ENCODE results near the gene WNT6. TPM values are rescaled to one million over a fixed set of nuclear protein-coding genes. Genes with fewer than 3 reads are reported as not detected.

WNT6 gene
- total RNA-seq, 2 donors from 2014 or later: not detected

GRCh38 chr2:218849721-218850120 is 9.9 kb upstream of the WNT6 start:
- no peak for TF ChIP-seq CTCF (conservative IDR thresholded peaks at IDR 0.05)
- H3K27ac Mint-ChIP-seq: no peak overlapping the region
- H3K9me3 Mint-ChIP-seq: peaks cover 20% of the 10 kb centered on the region
- H3K9ac ChIP-seq (ENCODE audit: extremely low read depth, low read length, poor library complexity, severe bottlenecking): no peak overlapping the region
- H3K27me3 ChIP-seq (ENCODE audit: control insufficient read depth, insufficient read depth, low read length, poor library complexity, severe bottlenecking): peaks cover 18% of the 10 kb centered on the region
- WGBS, 2 experiments (ENCODE audit: insufficient coverage in 1 of 2, insufficient read length in 1 of 2): 72 to 81% methylated on average over 3 to 7 of the region's 7 CpGs
- peaks cover 3% of the 10 kb centered on the region for H3K9me3 ChIP-seq (ENCODE audit: control insufficient read depth, low read length)
- no peak overlapping the region for H3K27ac ChIP-seq (ENCODE audit: low read depth, low read length)
- DNase-seq: peak; percentile 48
- H3K36me3 Mint-ChIP-seq (ENCODE audit: low read depth): peaks cover 5% of the 10 kb centered on the region
- no peaks in the 10 kb centered on the region for H3K36me3 ChIP-seq (ENCODE audit: control insufficient read depth, insufficient read depth, low read length)
- H3K4me3 Mint-ChIP-seq: no peak overlapping the region
- no peak overlapping the region for H3K4me3 ChIP-seq (ENCODE audit: low read length)
- H3K27me3 Mint-ChIP-seq (ENCODE audit: insufficient read depth): peaks cover 36% of the 10 kb centered on the region
- H3K4me1 Mint-ChIP-seq: no peaks in the 10 kb centered on the region
- H3K4me1 ChIP-seq (ENCODE audit: control insufficient read depth, insufficient read depth, low read length): no peaks in the 10 kb centered on the region

GRCh38 chr2:218850796-218851195 is 8.8 kb upstream of the WNT6 start:
- Histone ChIP-seq H3K4me3 (ENCODE audit: low read length) (no peak overlapping the region), H3K27me3 (ENCODE audit: control insufficient read depth, insufficient read depth, low read length, poor library complexity, severe bottlenecking) (peaks cover 29% of the 10 kb centered on the region), H3K4me1 (ENCODE audit: control insufficient read depth, insufficient read depth, low read length) (no peaks in the 10 kb centered on the region), H3K36me3 (ENCODE audit: control insufficient read depth, insufficient read depth, low read length) (no peaks in the 10 kb centered on the region), H3K9me3 (ENCODE audit: control insufficient read depth, low read length) (no peaks in the 10 kb centered on the region), H3K27ac (ENCODE audit: low read depth, low read length) (no peak overlapping the region), H3K9ac (ENCODE audit: extremely low read depth, low read length, poor library complexity, severe bottlenecking) (no peak overlapping the region)
- no peak overlapping the region for H3K4me3 Mint-ChIP-seq
- H3K9me3 Mint-ChIP-seq: peaks cover 10% of the 10 kb centered on the region
- DNase-seq: no peak
- no peak overlapping the region for H3K27ac Mint-ChIP-seq
- H3K36me3 Mint-ChIP-seq (ENCODE audit: low read depth): peaks cover 5% of the 10 kb centered on the region
- no peak for TF ChIP-seq CTCF (conservative IDR thresholded peaks at IDR 0.05)
- H3K27me3 Mint-ChIP-seq (ENCODE audit: insufficient read depth): peaks cover 47% of the 10 kb centered on the region
- H3K4me1 Mint-ChIP-seq: no peaks in the 10 kb centered on the region
- WGBS, 2 experiments (ENCODE audit: insufficient coverage in 1 of 2, insufficient read length in 1 of 2): 93 to 100% methylated on average over 1 to 2 of the region's 2 CpGs

GRCh38 chr2:218851286-218851685 is 8.3 kb upstream of the WNT6 start:
- Histone ChIP-seq H3K27me3 (ENCODE audit: control insufficient read depth, insufficient read depth, low read length, poor library complexity, severe bottlenecking) (peaks cover 34% of the 10 kb centered on the region), H3K27ac (ENCODE audit: low read depth, low read length) (no peak overlapping the region), H3K9me3 (ENCODE audit: control insufficient read depth, low read length) (no peaks in the 10 kb centered on the region), H3K4me1 (ENCODE audit: control insufficient read depth, insufficient read depth, low read length) (no peaks in the 10 kb centered on the region), H3K4me3 (ENCODE audit: low read length) (no peak overlapping the region), H3K9ac (ENCODE audit: extremely low read depth, low read length, poor library complexity, severe bottlenecking) (no peak overlapping the region), H3K36me3 (ENCODE audit: control insufficient read depth, insufficient read depth, low read length) (no peaks in the 10 kb centered on the region)
- H3K4me3 Mint-ChIP-seq: no peak overlapping the region
- H3K27me3 Mint-ChIP-seq (ENCODE audit: insufficient read depth): peaks cover 52% of the 10 kb centered on the region
- DNase-seq: no peak
- H3K9me3 Mint-ChIP-seq: peaks cover 9% of the 10 kb centered on the region
- H3K4me1 Mint-ChIP-seq: no peaks in the 10 kb centered on the region
- no peak for TF ChIP-seq CTCF (conservative IDR thresholded peaks at IDR 0.05)
- WGBS, 2 experiments (ENCODE audit: insufficient coverage in 1 of 2, insufficient read length in 1 of 2): 75 to 76% methylated on average over 3 of the region's 3 CpGs
- no peak overlapping the region for H3K27ac Mint-ChIP-seq
- peaks cover 5% of the 10 kb centered on the region for H3K36me3 Mint-ChIP-seq (ENCODE audit: low read depth)

Data from endodermal cell (in vitro differentiated cells).